PC-3 (cell line): ENCODE measurements around the gene TMEM187.

ENCODE experiments used
- CTCF ChIP-seq: fragments of 300-600 bp; sonication (generic); conservative IDR thresholded peaks from 2 replicates; pipeline ENCODE4 v1.5.1; 2017; ENCODE audit warnings: antibody characterized with exemption, low read depth, mild to moderate bottlenecking, low read length
- EZH2 ChIP-seq: fragments of 300-600 bp; sonication (generic); IDR thresholded peaks from one replicate; pipeline ENCODE4 v1.6.1; 2017; ENCODE audit warnings: antibody characterized with exemption, mild to moderate bottlenecking, low read length; ENCODE audit not compliant: unreplicated experiment

GRCh38 chrX:153925387-153925738 is 47.2 kb upstream of the TMEM187 start:
- no peak for TF ChIP-seq CTCF
- no peak for TF ChIP-seq EZH2
